Lower leg skin (tissue), 3 donors: ENCODE data around the gene SMARCC2.

ENCODE experiments used
- CTCF ChIP-seq, 3 donors: fragments of 450-650 bp; IDR thresholded peaks; one replicate each; pipeline ENCODE4 v1.5.1; 2016; ENCODE audit warnings: antibody characterized with exemption in 3 of 3, mild to moderate bottlenecking in 3 of 3, moderate library complexity in 2 of 3
- POLR2A ChIP-seq, 2 donors: fragments of 450-650 bp; IDR thresholded peaks; one replicate each; pipeline ENCODE4 v1.6.1; 2016 to 2017; ENCODE audit warnings: antibody characterized with exemption in 2 of 2, mild to moderate bottlenecking in 1 of 2, moderate library complexity in 1 of 2

GRCh38 chr12:56208006-56208405, 18.7 kb upstream of the SMARCC2 start:
- TF ChIP-seq CTCF (IDR thresholded peaks at IDR 0.05) (no peak), POLR2A (IDR thresholded peaks at IDR 0.05) (no peak)
